GM12878 (cell line): ENCODE measurements around the gene AIG1. TPM values are rescaled to one million over a fixed set of nuclear protein-coding genes. Genes with fewer than 3 reads are reported as not detected.
A peak's percentile ranks its signal among the peaks of the same experiment; 100 is the strongest.

Source experiments
- ATAC-seq: fragments of 200-7000 bp; cut with Tn5 transposase; 3 replicates; pipeline ENCODE4 v1.9.1; 2020; ENCODE audit warnings: mild to moderate bottlenecking, moderate library complexity
- BruUV-seq: library from RNA; stranded (reverse); fragments of 400-500 nt; replicated peaks from 2 replicates; lab custom pipeline; 2021; lab: Mats Ljungman, UMichigan
- CTCF ChIA-PET: fragments of 300-600 bp; sonication (Branson Sonifier 250); formaldehyde crosslinking; extraction: SDS; loops from one replicate; lab custom pipeline; 2021; ENCODE audit warnings: inconsistent platforms; lab: Yijun Ruan, JAX
- POLR2A ChIA-PET: fragments of 350-600 bp; formaldehyde crosslinking; extraction: SDS; loops from one replicate; lab custom pipeline; 2021; ENCODE audit warnings: inconsistent platforms; lab: Charles Lee
- RAD21 ChIA-PET: fragments of 300-600 bp; sonication (Branson Sonifier 250); formaldehyde crosslinking; loops from one replicate; lab custom pipeline; 2023; ENCODE audit warnings: antibody characterized with exemption; ENCODE audit not compliant: unreplicated experiment; lab: Charles Lee
- SMC1A ChIA-PET: fragments of 300-600 bp; sonication (Branson Sonifier 250); formaldehyde crosslinking; loops from one replicate; lab custom pipeline; 2023; ENCODE audit not compliant: unreplicated experiment, uncharacterized antibody; lab: Charles Lee
- DNase-seq: peaks from one replicate; pipeline ENCODE4 v3.0.0-alpha.2; 2011; ENCODE audit warnings: low read depth, low spot score
- FAIRE-seq: peaks from 3 replicates; lab custom pipeline; 2011; peaks lifted over from hg19 to GRCh38; lab: Jason Lieb, UNC
- H2AFZ ChIP-seq: 2 replicates; pipeline ENCODE4 v1.6.0; 2011; ENCODE audit warnings: low read depth, low read length, control low read depth; ENCODE audit not compliant: control insufficient read depth
- H3K27ac ChIP-seq: 2 replicates; pipeline ENCODE4 v1.5.1; 2011; ENCODE audit warnings: control low read depth; ENCODE audit not compliant: control insufficient read depth, insufficient read depth
- H3K27me3 ChIP-seq, 2 experiments: replicated peaks in 1 of 2; 2 replicates each; pipeline versions ENCODE4 v1.6.0 to v1.6.1; 2011; ENCODE audit warnings: low read length in 1 of 2; ENCODE audit not compliant: control insufficient read depth in 2 of 2, insufficient read depth in 2 of 2
- H3K36me3 ChIP-seq, 2 experiments: 2 replicates each; pipeline ENCODE4 v1.5.1; 2011; ENCODE audit warnings: low read length in 1 of 2; ENCODE audit not compliant: control insufficient read depth in 2 of 2, insufficient read depth in 2 of 2
- H3K4me1 ChIP-seq: 2 replicates; pipeline ENCODE4 v1.6.1; 2011; ENCODE audit warnings: mild to moderate bottlenecking, low read length, moderate library complexity, mixed read lengths; ENCODE audit not compliant: control insufficient read depth, insufficient read depth
- H3K4me2 ChIP-seq: 2 replicates; pipeline ENCODE4 v1.6.0; 2011; ENCODE audit warnings: control low read depth; ENCODE audit not compliant: control insufficient read depth, insufficient read depth
- H3K4me3 ChIP-seq: fragments of 200-600 bp; sonication (generic); 2 replicates; pipeline ENCODE4 v1.5.1; 2016
- H3K79me2 ChIP-seq: 2 replicates; pipeline ENCODE4 v1.6.0; 2011; ENCODE audit warnings: low read length; ENCODE audit not compliant: control insufficient read depth, insufficient read depth
- H3K9ac ChIP-seq: 2 replicates; pipeline ENCODE4 v1.8.0; 2011; ENCODE audit warnings: low read length, control low read depth, mixed read lengths; ENCODE audit not compliant: control insufficient read depth, insufficient read depth
- H3K9me3 ChIP-seq: replicated peaks from 3 replicates; pipeline ENCODE4 v1.5.1; 2011; ENCODE audit warnings: mild to moderate bottlenecking, low read length; ENCODE audit not compliant: control insufficient read depth, insufficient read depth
- H4K20me1 ChIP-seq: 2 replicates; pipeline ENCODE4 v1.6.0; 2011; ENCODE audit not compliant: control insufficient read depth, insufficient read depth
- BMI1 ChIP-seq: fragments of 450-650 bp; IDR thresholded peaks from 2 replicates; pipeline ENCODE4 v1.6.1; 2016; ENCODE audit warnings: mild to moderate bottlenecking, moderate library complexity, borderline replicate concordance
- CREB1 ChIP-seq: IDR thresholded peaks from 2 replicates; pipeline ENCODE4 v1.6.1; 2012; ENCODE audit warnings: low read depth, mild to moderate bottlenecking, inconsistent platforms
- IRF3 ChIP-seq: fragments of 450-650 bp; IDR thresholded peaks from 2 replicates; pipeline ENCODE4 v1.6.1; 2014; ENCODE audit warnings: mild to moderate bottlenecking
- JUNB ChIP-seq: IDR thresholded peaks from 2 replicates; pipeline ENCODE4 v1.6.1; 2016; ENCODE audit warnings: antibody characterized with exemption, mild to moderate bottlenecking
- JUND ChIP-seq: IDR thresholded peaks from 2 replicates; pipeline ENCODE4 v1.6.1; 2012; ENCODE audit warnings: low read depth, mild to moderate bottlenecking, low read length, improper control_type of control experiment, moderate library complexity
- MTA3 ChIP-seq: IDR thresholded peaks from 2 replicates; pipeline ENCODE4 v1.6.1; 2012; ENCODE audit warnings: low read length, inconsistent platforms, borderline replicate concordance
- NFXL1 ChIP-seq: fragments of 450-650 bp; IDR thresholded peaks from 2 replicates; pipeline ENCODE4 v1.6.1; 2017; ENCODE audit warnings: antibody characterized with exemption, mild to moderate bottlenecking, borderline replicate concordance
- PKNOX1 ChIP-seq: fragments of 450-650 bp; IDR thresholded peaks from 2 replicates; pipeline ENCODE4 v1.6.1; 2016; ENCODE audit warnings: mild to moderate bottlenecking
- RAD21 ChIP-seq: IDR thresholded peaks from 2 replicates; pipeline ENCODE4 v1.6.1; 2011; ENCODE audit warnings: mild to moderate bottlenecking, low read depth, low read length, moderate library complexity; ENCODE audit not compliant: insufficient read depth
- RELA ChIP-seq: fragments of 450-650 bp; IDR thresholded peaks from 2 replicates; pipeline ENCODE4 v1.8.0; 2014; ENCODE audit warnings: borderline replicate concordance; ENCODE audit not compliant: partially characterized antibody
- SPI1 ChIP-seq: IDR thresholded peaks from 2 replicates; pipeline ENCODE4 v1.6.1; 2011; ENCODE audit warnings: low read depth, mild to moderate bottlenecking, low read length, moderate library complexity, borderline replicate concordance; ENCODE audit not compliant: insufficient read depth
- USF2 ChIP-seq: IDR thresholded peaks from 2 replicates; pipeline ENCODE4 v1.6.1; 2011; ENCODE audit warnings: low read depth, low read length, improper control_type of control experiment, borderline replicate concordance
- WGBS: methylation state at CpG from one replicate; pipeline ENCODE4 v1.1.6; 2016; ENCODE audit warnings: low lambda C conversion rate; ENCODE audit not compliant: insufficient replicate concordance, insufficient coverage; ENCODE audit errors: missing lambda C conversion rate; 5-methylcytosine and 5-hydroxymethylcytosine counted together
- in situ Hi-C: fragments of 300-500 bp; cut with MboI; formaldehyde crosslinking; loops from 9 replicates; pipeline ENCODE4 v1.14.3; 2018; ENCODE audit warnings: mixed read lengths
- intact Hi-C: fragments of 100-400 bp; cut with micrococcal nuclease; formaldehyde crosslinking; loops from one replicate; pipeline ENCODE4 v1.14.2; 2022; ENCODE audit not compliant: unreplicated experiment
- polyA plus RNA-seq, 11 experiments: library from polyadenylated mRNA; depleted of rRNA in 4 of 11; unstranded in 6 of 11; stranded (reverse) in 5 of 11; fragments of >200 nt; fragmentation: Nextera tagmentation in 4 of 11; fragmentation: Illumina TruSeq in 1 of 11; extraction: Ambion mirVana in 4 of 11; extraction: Trizol in 1 of 11; gene quantifications; 1 replicate in 1 of 11; 2 replicates in 10 of 11; pipeline versions ENCODE4 v1.2.1 to v1.2.3, GENCODE V29; 2011 to 2016; ENCODE audit warnings: inconsistent platforms in 2 of 11, missing spikeins in 2 of 11, low read depth in 1 of 11
- total RNA-seq, 4 experiments: library from RNA; depleted of rRNA in 3 of 4; stranded (reverse); fragments of >200 nt in 3 of 4; fragmentation: Illumina TruSeq in 1 of 4; extraction: Trizol in 1 of 4; gene quantifications; 2 replicates each; pipeline versions ENCODE4 v1.2.1 to v1.2.3, GENCODE V29; 2013 to 2021

Gene AIG1
- total and polyA plus RNA-seq, 10 of the 15 experiments (the other 5 are each of a cell fraction or from before 2014, with no cell fraction given) = 27.0 to 74.5 (median 36.4) TPM

GRCh38 chr6:143276436-143276835, 215.7 kb downstream of the AIG1 start:
- POLR2A ChIA-PET = no interaction called here
- peak; percentile 86 for FAIRE-seq

More at GRCh38 chr6:143276436-143276835, 215.7 kb downstream of the AIG1 start:
- H3K27ac ChIP-seq = peak overlapping the region; percentile 65
- no peaks in the 10 kb centered on the region for H3K9me3 ChIP-seq
- peak; percentile 94 for ATAC-seq
- no TSS peak for BruUV-seq
- peak overlapping the region; percentile 88 for H2AFZ ChIP-seq
- peak overlapping the region; percentile 37; the same call in 1 of the 2 replicates for H3K9ac ChIP-seq
- DNase-seq = no peak
- H3K4me3 ChIP-seq = peak overlapping the region; percentile 20; the same call in 1 of the 2 replicates
- no peaks in the 10 kb centered on the region for H3K27me3 ChIP-seq
- H3K4me2 ChIP-seq = peak overlapping the region; percentile 78
- ChIA-PET SMC1A (interaction anchor here (0.7 to 2.0 kb wide), 3 partner anchors 212 to 583 kb away, joined by 3 to 6 read pairs (median 4); no protein-coding TSS in a partner anchor), RAD21 (interaction anchor here (0.8 to 4.7 kb wide), 3 partner anchors 250 to 584 kb away, joined by 3 to 25 read pairs (median 3); no protein-coding TSS in a partner anchor), CTCF (interaction anchor here (1.5 to 4.7 kb wide), 2 partner anchors 151 to 584 kb away, joined by 4 to 29 read pairs; no protein-coding TSS in a partner anchor)
- TF ChIP-seq USF2 (no peak), SPI1 (peak; percentile 50; the same call in 1 of the 2 replicates), PKNOX1 (no peak), CREB1 (no peak), JUND (no peak), IRF3 (no peak), BMI1 (no peak), RELA (no peak), JUNB (peak; percentile 21; the same call in 1 of the 2 replicates), NFXL1 (no peak), RAD21 (peak; percentile 4; the same call in 1 of the 2 replicates), MTA3 (no peak)
- no peaks in the 10 kb centered on the region for H4K20me1 ChIP-seq
- H3K36me3 ChIP-seq = no peaks in the 10 kb centered on the region
- 0% methylated on average over 4 of the region's 4 CpGs for WGBS
- in situ Hi-C loops (no loop called here), intact Hi-C loops (loop anchor here (5.0 to 10.0 kb wide), 2 partner anchors 151 to 322 kb away; no protein-coding TSS in a partner anchor)
- peaks cover 7% of the 10 kb centered on the region; the same call in 1 of the 2 replicates for H3K4me1 ChIP-seq
- H3K79me2 ChIP-seq = no peaks in the 10 kb centered on the region
